ENCODE measurements around the gene RAPGEF6.

Gene RAPGEF6

GRCh38 chr5:131431794-131432193 lies 203.2 kb downstream of the RAPGEF6 start:
- no peak for TF ChIP-seq TAF1 (IDR thresholded peaks at IDR 0.05; ENCODE audit: low read depth, low read length)
- no peak for TF ChIP-seq PAX5 (IDR thresholded peaks at IDR 0.05; ENCODE audit: insufficient read depth, low read length, severe bottlenecking)
- no peak for TF ChIP-seq POLR2A (IDR thresholded peaks at IDR 0.05; ENCODE audit: low read depth, low read length)
- no peak for TF ChIP-seq SPI1 (IDR thresholded peaks at IDR 0.05; ENCODE audit: low read depth, low read length)
- no peak for TF ChIP-seq POU2F2 (IDR thresholded peaks at IDR 0.05; ENCODE audit: low read depth, low read length)
- TF ChIP-seq POLR2AphosphoS5 (IDR thresholded peaks at IDR 0.05; ENCODE audit: low read depth, low read length): no peak
- FAIRE-seq (no peak), DNase-seq (ENCODE audit: insufficient read length, low spot score) (no peak)

- no peak for TF ChIP-seq POLR2A (IDR thresholded peaks at IDR 0.05; ENCODE audit: low read depth, low read length)
- no peak for TF ChIP-seq POU2F2 (IDR thresholded peaks at IDR 0.05; ENCODE audit: low read depth, low read length)
- DNase-seq (ENCODE audit: insufficient read length, low spot score) (no peak), FAIRE-seq (no peak)
Observed at GRCh38 chr5:131430794-131431193, 204.2 kb downstream of the RAPGEF6 start.

DNA sequence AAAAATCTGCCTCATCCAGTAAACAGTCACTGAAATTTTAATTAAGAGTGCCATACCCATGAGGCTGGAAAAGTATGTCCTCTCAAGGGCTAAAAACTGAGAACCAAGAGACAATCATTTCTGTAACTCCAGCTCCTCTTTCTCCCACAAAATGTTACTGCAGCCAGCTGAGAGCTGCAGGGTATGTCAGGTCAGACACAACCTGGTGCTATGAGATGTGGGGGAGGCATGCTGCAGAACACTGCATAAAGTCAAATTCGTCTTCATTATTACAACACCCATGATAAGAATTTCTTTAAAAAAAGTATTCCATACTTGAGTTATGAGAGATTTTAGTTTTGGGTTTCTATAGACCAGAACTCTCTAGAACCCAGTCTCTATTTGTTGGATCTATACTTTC lies 209.0 kb downstream of the RAPGEF6 start:
- no peak for FAIRE-seq

GRCh38 chr5:131423056-131423455 lies 212.0 kb downstream of the RAPGEF6 start:
- TF ChIP-seq PAX5 (IDR thresholded peaks at IDR 0.05; ENCODE audit: insufficient read depth, low read length, severe bottlenecking): no peak
- no peak for TF ChIP-seq POU2F2 (IDR thresholded peaks at IDR 0.05; ENCODE audit: low read depth, low read length)
- no peak for TF ChIP-seq TAF1 (IDR thresholded peaks at IDR 0.05; ENCODE audit: low read depth, low read length)
- TF ChIP-seq POLR2A (IDR thresholded peaks at IDR 0.05; ENCODE audit: low read depth, low read length): no peak
- no peak for TF ChIP-seq POLR2AphosphoS5 (IDR thresholded peaks at IDR 0.05; ENCODE audit: low read depth, low read length)
- TF ChIP-seq SPI1 (IDR thresholded peaks at IDR 0.05; ENCODE audit: low read depth, low read length): no peak
- DNase-seq (ENCODE audit: insufficient read length, low spot score) (no peak), FAIRE-seq (no peak)

More for the DNA sequence above, 209.0 kb downstream of the RAPGEF6 start:
- no peak for DNase-seq (ENCODE audit: insufficient read length, low spot score)
- no peak for TF ChIP-seq SPI1 (IDR thresholded peaks at IDR 0.05; ENCODE audit: low read depth, low read length)
- no peak for TF ChIP-seq POLR2A (IDR thresholded peaks at IDR 0.05; ENCODE audit: low read depth, low read length)
- no peak for TF ChIP-seq TAF1 (IDR thresholded peaks at IDR 0.05; ENCODE audit: low read depth, low read length)
- TF ChIP-seq POU2F2 (IDR thresholded peaks at IDR 0.05; ENCODE audit: low read depth, low read length): no peak
- no peak for TF ChIP-seq POLR2AphosphoS5 (IDR thresholded peaks at IDR 0.05; ENCODE audit: low read depth, low read length)
- no peak for TF ChIP-seq PAX5 (IDR thresholded peaks at IDR 0.05; ENCODE audit: insufficient read depth, low read length, severe bottlenecking)

- no peak for FAIRE-seq
- no peak for DNase-seq (ENCODE audit: insufficient read length, low spot score)
- TF ChIP-seq TAF1 (IDR thresholded peaks at IDR 0.05; ENCODE audit: low read depth, low read length) (no peak), SPI1 (IDR thresholded peaks at IDR 0.05; ENCODE audit: low read depth, low read length) (no peak), POLR2A (IDR thresholded peaks at IDR 0.05; ENCODE audit: low read depth, low read length) (no peak), POLR2AphosphoS5 (IDR thresholded peaks at IDR 0.05; ENCODE audit: low read depth, low read length) (no peak), PAX5 (IDR thresholded peaks at IDR 0.05; ENCODE audit: insufficient read depth, low read length, severe bottlenecking) (no peak)
Observed at GRCh38 chr5:131419877-131420276, 215.2 kb downstream of the RAPGEF6 start.

GRCh38 chr5:131418846-131419245 lies 216.2 kb downstream of the RAPGEF6 start:
- no peak for DNase-seq (ENCODE audit: insufficient read length, low spot score)
- TF ChIP-seq TAF1 (IDR thresholded peaks at IDR 0.05; ENCODE audit: low read depth, low read length): no peak
- TF ChIP-seq POLR2AphosphoS5 (IDR thresholded peaks at IDR 0.05; ENCODE audit: low read depth, low read length): no peak
- TF ChIP-seq POLR2A (IDR thresholded peaks at IDR 0.05; ENCODE audit: low read depth, low read length): no peak
- TF ChIP-seq SPI1 (IDR thresholded peaks at IDR 0.05; ENCODE audit: low read depth, low read length): no peak
- no peak for TF ChIP-seq POU2F2 (IDR thresholded peaks at IDR 0.05; ENCODE audit: low read depth, low read length)
- TF ChIP-seq PAX5 (IDR thresholded peaks at IDR 0.05; ENCODE audit: insufficient read depth, low read length, severe bottlenecking): no peak
- no peak for FAIRE-seq

- TF ChIP-seq TAF1 (IDR thresholded peaks at IDR 0.05; ENCODE audit: low read depth, low read length): no peak
- no peak for TF ChIP-seq SPI1 (IDR thresholded peaks at IDR 0.05; ENCODE audit: low read depth, low read length)
- TF ChIP-seq POLR2A (IDR thresholded peaks at IDR 0.05; ENCODE audit: low read depth, low read length): no peak
- TF ChIP-seq POU2F2 (IDR thresholded peaks at IDR 0.05; ENCODE audit: low read depth, low read length): no peak
- TF ChIP-seq PAX5 (IDR thresholded peaks at IDR 0.05; ENCODE audit: insufficient read depth, low read length, severe bottlenecking): no peak
- no peak for TF ChIP-seq POLR2AphosphoS5 (IDR thresholded peaks at IDR 0.05; ENCODE audit: low read depth, low read length)
- DNase-seq (ENCODE audit: insufficient read length, low spot score) (peak; percentile 40), FAIRE-seq (peak; percentile 23)
Observed at GRCh38 chr5:131417240-131417869, 217.7 kb downstream of the RAPGEF6 start.

GRCh38 chr5:131416729-131417128 lies 218.3 kb downstream of the RAPGEF6 start:
- FAIRE-seq: peak; percentile 56
- DNase-seq (ENCODE audit: insufficient read length, low spot score): no peak
- no peak for TF ChIP-seq POLR2AphosphoS5 (IDR thresholded peaks at IDR 0.05; ENCODE audit: low read depth, low read length)
- no peak for TF ChIP-seq POLR2A (IDR thresholded peaks at IDR 0.05; ENCODE audit: low read depth, low read length)
- no peak for TF ChIP-seq PAX5 (IDR thresholded peaks at IDR 0.05; ENCODE audit: insufficient read depth, low read length, severe bottlenecking)
- TF ChIP-seq SPI1 (IDR thresholded peaks at IDR 0.05; ENCODE audit: low read depth, low read length): peak; percentile 87

GRCh38 chr5:131413605-131414559 lies 221.1 kb downstream of the RAPGEF6 start:
- DNase-seq (ENCODE audit: insufficient read length, low spot score) (no peak), FAIRE-seq (peak; percentile 91)
- TF ChIP-seq PAX5 (IDR thresholded peaks at IDR 0.05; ENCODE audit: insufficient read depth, low read length, severe bottlenecking): no peak
- TF ChIP-seq POLR2A (IDR thresholded peaks at IDR 0.05; ENCODE audit: low read depth, low read length): no peak
- no peak for TF ChIP-seq POU2F2 (IDR thresholded peaks at IDR 0.05; ENCODE audit: low read depth, low read length)
- no peak for TF ChIP-seq POLR2AphosphoS5 (IDR thresholded peaks at IDR 0.05; ENCODE audit: low read depth, low read length)
- no peak for TF ChIP-seq TAF1 (IDR thresholded peaks at IDR 0.05; ENCODE audit: low read depth, low read length)
- TF ChIP-seq SPI1 (IDR thresholded peaks at IDR 0.05; ENCODE audit: low read depth, low read length): no peak
